ENCODE results near the gene SLC39A12. TPM values are rescaled to one million over a fixed set of nuclear protein-coding genes. Genes with fewer than 3 reads are reported as not detected.

SLC39A12 gene
- total and polyA plus RNA-seq, 2 of the 8 experiments (the other 6 are each of a cell fraction or from before 2014, with no cell fraction given): not detected

GRCh38 chr10:17912754-17913153 lies 39.0 kb upstream of the SLC39A12 start:
- Histone ChIP-seq H3K23ac (ENCODE audit: insufficient read length) (no peak overlapping the region), H2BK12ac (ENCODE audit: low read depth, low read length) (no peak overlapping the region), H2BK5ac (ENCODE audit: low read depth, low read length) (no peak overlapping the region), H3K27me3 (replicated peaks in 1 of 4; ENCODE audit: control insufficient read depth in 3 of 4, extremely low read depth in 1 of 4, insufficient read depth in 3 of 4, low read length in 3 of 4) (no peaks in the 10 kb centered on the region), H3K23me2 (ENCODE audit: low read depth, low read length) (no peaks in the 10 kb centered on the region), H4K5ac (ENCODE audit: insufficient read length, low read depth, low read length) (no peak overlapping the region), H2BK15ac (ENCODE audit: low read length) (no peak overlapping the region), H2AFZ (ENCODE audit: low read length) (no peak overlapping the region), H4K20me1 (replicated peaks in 1 of 2; ENCODE audit: control insufficient read depth in 1 of 2, insufficient read depth in 2 of 2, low read length in 2 of 2) (no peaks in the 10 kb centered on the region), H3K18ac (ENCODE audit: extremely low read depth, low read length) (no peak overlapping the region), H3K9ac (replicated peaks in 1 of 4; ENCODE audit: extremely low read depth in 1 of 4, low read depth in 3 of 4, low read length in 3 of 4) (no peak overlapping the region), H3K14ac (ENCODE audit: insufficient read length) (no peak overlapping the region), H4K91ac (replicated peaks; ENCODE audit: insufficient read length, low read length) (no peak overlapping the region), H3K27ac (ENCODE audit: low read depth, low read length) (no peak overlapping the region), H3K36me3 (ENCODE audit: control insufficient read depth in 2 of 4, insufficient read depth in 4 of 4, low read length in 3 of 4) (no peaks in the 10 kb centered on the region), H3K79me2 (ENCODE audit: control insufficient read depth in 1 of 2, insufficient read depth in 2 of 2, low read length in 2 of 2) (no peaks in the 10 kb centered on the region), H3K79me1 (ENCODE audit: low read depth, low read length) (no peaks in the 10 kb centered on the region), H3K4me3 (ENCODE audit: extremely low read depth in 1 of 4, insufficient read depth in 2 of 4, low read depth in 3 of 4, low read length in 4 of 4) (no peak overlapping the region), H3K4me1 (replicated peaks in 1 of 4; ENCODE audit: control insufficient read depth in 3 of 4, insufficient read depth in 4 of 4, low read length in 3 of 4) (no peaks in the 10 kb centered on the region), H3K4ac (replicated peaks; ENCODE audit: insufficient read length, low read depth, low read length) (no peak overlapping the region), H3K56ac (replicated peaks; ENCODE audit: insufficient read length, low read depth, low read length) (no peak overlapping the region), H3K4me2 (ENCODE audit: insufficient read depth in 1 of 2, low read depth in 2 of 2, low read length in 2 of 2) (no peak overlapping the region), H2AK5ac (ENCODE audit: low read depth, low read length) (no peak overlapping the region), H3K9me3 (ENCODE audit: insufficient read depth in 2 of 2, low read depth in 1 of 2, low read length in 1 of 2) (no peaks in the 10 kb centered on the region), H4K8ac (ENCODE audit: extremely low read depth, insufficient read depth, low read length) (no peak overlapping the region), H2BK120ac (replicated peaks; ENCODE audit: low read depth, low read length) (no peak overlapping the region), H2BK20ac (ENCODE audit: low read length) (no peak overlapping the region)
- 85% methylated on average over 4 of the region's 4 CpGs; no CpG with 5 or more reads in 1 of the 2 experiments for WGBS, 2 experiments (ENCODE audit: extremely low coverage in 1 of 2, insufficient coverage in 1 of 2, insufficient read length in 1 of 2, insufficient replicate concordance in 2 of 2, low coverage in 1 of 2, low lambda C conversion rate in 2 of 2, missing lambda C conversion rate in 1 of 2)
- DNase-seq (ENCODE audit: low read depth in 1 of 2, low spot score in 2 of 2): no peak
- POLR2A ChIA-PET (ENCODE audit: partially characterized antibody): no interaction called here
- FAIRE-seq: no peak
- CTCF ChIA-PET (ENCODE audit: partially characterized antibody): no interaction called here
- TF ChIP-seq SP1 (IDR thresholded peaks at IDR 0.05; ENCODE audit: low read depth, low read length) (no peak), HDAC2 (IDR thresholded peaks at IDR 0.05; ENCODE audit: borderline replicate concordance in 1 of 2, low read depth in 2 of 2, low read length in 2 of 2) (no peak), ATF2 (IDR thresholded peaks at IDR 0.05; ENCODE audit: low read length) (no peak), HDAC6 (IDR thresholded peaks at IDR 0.05; ENCODE audit: low read depth, low read length) (no peak), TCF12 (IDR thresholded peaks at IDR 0.05; ENCODE audit: low read depth, low read length) (no peak), RBBP5 (IDR thresholded peaks at IDR 0.05; ENCODE audit: borderline replicate concordance, low read depth, low read length) (no peak), TAF7 (optimal IDR thresholded peaks at IDR 0.05; ENCODE audit: borderline replicate concordance, low read depth, low read length) (no peak), CBX5 (IDR thresholded peaks at IDR 0.05; ENCODE audit: low read depth, low read length) (no peak), SUZ12 (IDR thresholded peaks at IDR 0.05; ENCODE audit: low read length) (no peak), RFX5 (IDR thresholded peaks at IDR 0.05; ENCODE audit: borderline replicate concordance, low read depth, low read length) (no peak), GABPA (IDR thresholded peaks at IDR 0.05; ENCODE audit: borderline replicate concordance, insufficient read depth, low read length) (no peak), SIN3A (conservative IDR thresholded peaks at IDR 0.05 in 1 of 2, IDR thresholded peaks at IDR 0.05 in 1 of 2; ENCODE audit: low read depth in 1 of 2, low read length in 2 of 2) (no peak)
